NCI-H345 (cell line): ENCODE results near the gene TM9SF4.
"Not testable (repeated sequence)": the region's sequence is repeated elsewhere in the genome, so short reads cannot be mapped to it uniquely, and the experiment has no call there.

Experiments
- DNase-seq: peaks from one replicate; lab custom pipeline; 2025; lab: John Stamatoyannopoulos, UW

Gene TM9SF4

GRCh38 chr20:32091888-32092346, 17.6 kb upstream of the TM9SF4 start:
- peak; percentile 74 for DNase-seq

DNA sequence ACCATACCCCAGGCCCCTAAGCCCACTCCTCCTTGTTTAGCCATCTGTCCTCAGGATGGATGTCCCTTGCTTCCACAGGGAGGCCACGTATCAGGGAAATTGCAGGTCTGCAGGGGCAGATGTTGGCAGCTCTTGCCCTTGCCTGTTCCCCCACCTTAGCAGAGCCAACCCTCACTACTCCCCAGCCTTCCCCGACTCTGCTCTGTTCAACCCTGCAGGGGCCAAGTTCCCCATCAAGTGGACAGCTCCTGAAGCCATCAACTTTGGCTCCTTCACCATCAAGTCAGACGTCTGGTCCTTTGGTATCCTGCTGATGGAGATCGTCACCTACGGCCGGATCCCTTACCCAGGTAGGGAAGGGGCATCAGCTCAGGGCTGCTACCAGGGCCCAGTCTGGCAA, 10.7 kb upstream of the TM9SF4 start:
- DNase-seq, result no peak

DNA sequence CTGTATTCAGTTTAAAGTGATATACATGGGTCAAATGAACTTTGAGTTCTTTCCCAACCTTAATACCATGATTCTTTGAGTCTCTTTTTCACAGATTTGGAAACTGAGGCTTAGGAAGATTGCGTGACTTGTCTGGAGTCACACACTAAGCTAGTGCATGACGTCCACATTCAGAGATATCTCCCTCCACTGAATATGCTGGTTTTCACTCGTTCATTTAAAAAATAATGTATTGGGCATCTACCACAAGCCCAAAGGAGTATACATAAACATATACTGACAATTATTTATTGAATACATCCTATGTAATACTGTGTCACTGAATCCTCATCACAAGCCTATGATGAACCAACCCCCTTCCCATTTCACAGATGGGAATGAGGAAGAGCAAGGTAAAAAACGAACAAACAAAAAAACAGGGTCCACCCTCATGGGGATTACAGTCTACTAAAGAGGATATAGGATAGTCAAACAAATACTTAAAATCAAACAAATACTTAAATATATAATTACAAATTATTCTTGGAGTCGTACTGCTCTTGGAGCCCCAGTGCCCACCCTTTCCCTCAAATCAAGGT, 611 bp upstream of the TM9SF4 start:
- DNase-seq, result no peak

DNA sequence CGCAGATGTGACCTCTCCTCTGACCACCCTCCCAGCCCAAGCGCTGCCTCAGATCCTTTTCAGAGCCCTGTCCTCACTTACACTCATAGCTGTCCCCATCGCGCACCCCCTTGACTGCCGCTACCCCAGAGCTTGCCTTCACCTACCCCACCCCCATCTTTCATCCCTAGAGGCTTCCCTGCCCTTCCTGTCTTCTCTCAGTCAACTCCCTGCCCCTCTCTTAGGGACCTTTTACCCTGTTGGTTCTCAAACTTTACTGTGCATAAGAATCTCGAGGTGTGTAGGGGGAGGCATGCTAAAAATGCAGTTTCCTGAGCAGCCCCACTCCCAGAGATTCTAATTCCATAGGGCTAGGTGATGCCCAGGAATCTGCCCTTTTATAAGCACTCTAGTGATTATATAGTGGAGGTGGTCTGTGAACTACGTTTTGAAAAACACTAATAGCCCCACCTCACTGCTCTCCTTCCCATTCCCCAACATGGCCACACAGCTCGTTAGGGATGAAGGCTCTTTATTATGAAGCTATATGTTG, 725 bp downstream of the TM9SF4 start:
- DNase-seq, result no peak

- DNase-seq, result no peak
Observed at GRCh38 chr20:32110727-32111126, 1.2 kb downstream of the TM9SF4 start.

DNA sequence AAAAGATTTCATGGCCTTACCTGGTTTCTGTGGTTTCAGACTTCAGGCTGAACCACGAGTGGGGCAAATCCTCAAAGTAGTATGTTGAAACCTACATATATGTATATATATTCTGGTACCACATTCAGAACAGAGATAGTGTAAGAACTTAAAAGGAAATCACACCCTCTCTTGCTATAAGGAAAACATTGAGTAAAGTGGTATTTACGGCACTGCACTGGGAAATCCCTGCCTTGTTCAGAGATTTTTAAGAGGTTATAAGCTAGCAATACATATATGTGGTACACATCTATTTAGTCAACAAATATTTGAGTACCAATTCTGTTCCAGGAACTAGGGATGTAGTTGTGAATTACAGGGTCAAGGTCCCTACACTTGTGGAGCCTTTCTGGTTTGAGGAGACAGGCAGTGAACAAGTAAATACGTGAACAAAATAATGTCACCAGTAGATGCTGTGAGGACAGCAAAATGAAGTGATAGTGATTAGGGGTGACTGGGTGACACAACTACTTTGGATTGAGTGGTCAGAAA, 1.7 kb downstream of the TM9SF4 start:
- no peak for DNase-seq

GRCh38 chr20:32111753-32112152, 2.2 kb downstream of the TM9SF4 start:
- DNase-seq, result no peak

DNA sequence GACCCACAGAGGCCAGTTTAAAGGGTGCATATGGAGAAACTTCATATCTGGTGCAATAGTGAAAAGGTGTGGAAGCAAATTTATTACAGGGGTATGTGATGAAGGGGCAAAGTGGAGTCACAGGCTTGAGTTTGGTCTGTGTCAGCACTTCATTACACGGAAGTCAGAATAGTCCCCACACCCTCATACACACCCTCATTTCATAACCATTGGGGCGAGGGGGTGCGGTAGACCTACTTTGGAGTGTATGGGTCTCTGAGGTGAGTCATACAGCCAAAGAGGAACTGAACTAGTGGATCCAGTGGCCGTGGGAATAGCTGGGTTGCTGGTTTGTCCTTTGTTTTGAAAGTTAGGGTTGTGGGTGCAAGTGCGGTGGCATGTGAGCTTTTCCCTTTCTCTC, 3.3 kb downstream of the TM9SF4 start:
- no peak for DNase-seq

- no peak for DNase-seq
Observed at GRCh38 chr20:32113591-32114260, 4.2 kb downstream of the TM9SF4 start.

DNA sequence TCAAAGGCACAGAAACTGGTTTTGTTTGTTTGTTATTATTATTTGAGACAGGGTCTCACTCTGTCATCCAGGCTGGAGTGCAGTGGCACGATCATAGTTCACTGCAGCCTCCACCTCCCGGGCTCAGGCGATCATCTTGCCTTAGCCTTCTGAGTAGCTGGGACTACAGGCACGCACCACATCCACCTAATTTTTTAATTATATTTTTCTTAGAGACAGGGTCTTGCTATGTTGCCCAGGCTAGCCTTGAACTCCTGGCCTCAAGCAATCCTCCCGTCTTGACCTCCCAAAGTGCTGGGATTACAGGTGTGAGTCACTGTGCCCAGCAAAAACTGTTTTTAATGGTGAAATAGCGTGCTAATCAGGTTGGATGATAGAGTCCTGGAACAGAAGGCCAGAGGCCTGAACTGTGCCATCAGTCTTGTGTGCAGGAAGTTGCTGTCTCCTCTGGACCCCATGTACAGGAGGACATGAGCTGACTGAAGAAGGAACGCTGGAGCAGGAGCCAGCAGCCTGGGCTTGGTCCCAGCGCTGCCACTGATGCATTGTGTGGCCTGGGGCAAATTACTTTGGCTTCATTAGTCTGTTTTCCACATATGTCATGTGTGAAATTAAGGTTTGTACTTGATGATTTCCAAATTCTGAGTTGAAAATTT, 4.9 kb downstream of the TM9SF4 start:
- DNase-seq, result no peak

GRCh38 chr20:32115211-32115767, 5.8 kb downstream of the TM9SF4 start:
- DNase-seq, result no peak

GRCh38 chr20:32116079-32116521, 6.6 kb downstream of the TM9SF4 start:
- no peak for DNase-seq

DNA sequence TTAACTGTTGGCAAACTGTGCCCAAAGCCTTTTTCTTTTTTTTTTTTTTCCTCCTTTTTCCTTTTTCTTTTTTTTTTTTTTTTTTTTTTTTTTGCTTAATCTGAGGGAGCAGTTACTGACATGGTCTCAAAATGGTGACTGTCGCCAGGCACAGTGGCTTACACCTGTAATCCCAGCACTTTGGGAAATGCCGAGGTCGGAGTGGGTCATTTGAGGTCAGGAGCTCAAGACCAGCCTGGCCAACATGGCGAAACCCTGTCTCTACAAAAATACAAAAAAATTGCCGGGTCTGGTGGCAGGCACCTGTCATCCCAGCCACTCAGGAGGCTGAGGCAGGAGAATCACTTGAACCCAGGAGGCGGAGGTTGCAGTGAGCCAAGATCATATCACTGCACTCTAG, 7.3 kb downstream of the TM9SF4 start:
- DNase-seq, result not testable (repeated sequence)

GRCh38 chr20:32118427-32118826, 8.9 kb downstream of the TM9SF4 start:
- DNase-seq, result not testable (repeated sequence)

DNA sequence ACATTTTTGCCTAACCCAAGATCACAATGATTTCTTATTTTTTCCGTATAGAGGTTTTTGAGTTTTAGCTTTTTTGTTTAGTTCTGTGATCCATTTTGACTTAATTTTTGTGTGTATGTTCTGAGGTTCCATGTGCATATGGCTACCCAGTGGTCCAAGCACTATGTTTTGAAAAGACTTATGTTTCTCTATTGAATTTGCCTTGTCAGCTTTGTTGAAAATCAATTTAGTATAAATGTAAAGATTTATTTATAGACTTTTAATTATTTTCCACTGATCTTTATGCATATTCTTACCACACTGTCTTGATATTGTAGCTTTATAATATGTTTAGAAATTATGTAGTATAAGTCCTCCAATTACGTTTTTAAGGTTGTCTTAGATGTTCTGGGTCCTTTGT, 10.2 kb downstream of the TM9SF4 start:
- DNase-seq, result no peak

- DNase-seq, result not testable (repeated sequence)
Observed at GRCh38 chr20:32121908-32122307, 12.4 kb downstream of the TM9SF4 start.

DNA sequence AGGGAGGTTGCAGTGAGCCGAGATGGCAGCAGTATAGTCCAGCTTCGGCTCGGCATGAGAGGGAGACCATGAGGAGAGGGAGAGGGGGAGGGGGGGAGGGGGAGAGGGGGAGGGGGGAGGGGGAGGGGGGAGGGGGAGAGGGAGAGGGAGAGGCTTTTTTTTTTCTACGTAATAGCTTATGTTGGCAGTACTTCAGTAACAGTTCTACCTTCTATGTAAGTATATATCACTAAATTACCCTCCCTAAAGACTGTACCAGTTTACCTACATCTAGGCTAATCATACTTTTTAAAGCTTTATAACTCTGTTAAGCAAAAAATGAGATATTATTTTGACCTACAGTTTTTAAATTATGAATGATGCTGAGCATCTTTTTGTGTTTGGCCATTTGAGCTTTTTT, 13.6 kb downstream of the TM9SF4 start:
- DNase-seq, result no peak

GRCh38 chr20:32124916-32125454, 15.5 kb downstream of the TM9SF4 start:
- no peak for DNase-seq

DNA sequence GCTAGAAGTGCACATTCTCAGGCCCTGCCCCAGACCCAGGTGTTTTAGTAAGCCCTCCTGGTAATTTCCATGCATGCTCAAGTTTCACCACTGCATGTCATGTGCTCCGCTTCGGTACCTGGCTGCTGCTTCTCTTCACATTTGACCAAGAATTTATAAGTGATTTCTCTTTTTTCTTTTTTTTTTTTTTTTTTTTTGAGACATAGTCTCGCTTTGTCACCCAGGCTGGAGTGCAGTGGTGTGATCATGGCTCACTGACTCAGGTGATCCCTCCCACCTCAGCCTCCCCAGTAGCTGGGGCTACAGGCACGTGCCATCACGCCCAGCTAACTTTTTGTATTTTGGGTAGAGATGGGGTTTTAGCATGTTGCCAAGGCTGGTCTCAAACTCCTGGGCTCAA, 16.0 kb downstream of the TM9SF4 start:
- DNase-seq, result no peak

DNA sequence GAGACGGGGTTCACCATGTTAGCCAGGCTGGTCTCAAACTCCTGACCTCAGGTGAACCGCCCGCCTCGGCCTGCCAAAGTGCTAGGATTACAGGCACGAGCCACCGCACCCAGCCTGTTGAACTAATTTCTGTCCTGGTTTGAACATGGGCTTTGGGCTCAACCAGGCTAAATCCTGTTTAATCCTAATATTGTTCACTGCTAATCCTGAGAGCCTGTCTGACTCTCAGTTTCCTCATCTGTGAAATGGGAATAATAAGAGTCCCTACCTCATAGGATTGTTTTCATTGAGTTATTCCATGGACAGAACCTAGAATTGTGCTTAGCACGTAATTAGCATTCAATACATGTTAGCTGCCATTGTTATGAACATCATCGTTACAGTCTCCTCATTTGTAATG, 17.4 kb downstream of the TM9SF4 start:
- no peak for DNase-seq

- DNase-seq, result no peak
Observed at GRCh38 chr20:32127347-32127746, 17.8 kb downstream of the TM9SF4 start.

GRCh38 chr20:32128167-32128566, 18.7 kb downstream of the TM9SF4 start:
- DNase-seq, result no peak
